Hepatocyte (in vitro differentiated cells): Measurements from ENCODE around the gene HYCC2.

Source experiments
- CTCF ChIP-seq: fragments of 200-600 bp; sonication (generic); IDR thresholded peaks from 2 replicates; pipeline ENCODE4 v1.5.1; 2016; ENCODE audit warnings: antibody characterized with exemption, mild to moderate bottlenecking; ENCODE audit not compliant: poor library complexity
- EZH2 ChIP-seq: fragments of 200-600 bp; sonication (generic); IDR thresholded peaks from 2 replicates; pipeline ENCODE4 v1.6.1; 2016; ENCODE audit warnings: antibody characterized with exemption, mild to moderate bottlenecking, borderline replicate concordance
- EZH2phosphoT487 ChIP-seq: fragments of 200-600 bp; sonication (generic); IDR thresholded peaks from one replicate; pipeline ENCODE4 v1.6.1; 2018; ENCODE audit warnings: antibody characterized with exemption, mild to moderate bottlenecking, low read depth, moderate library complexity; ENCODE audit not compliant: unreplicated experiment, severe bottlenecking

GRCh38 chr2:201114846-201115245 is 43.4 kb upstream of the HYCC2 start:
- TF ChIP-seq CTCF (no peak), EZH2 (no peak), EZH2phosphoT487 (no peak)
